ENCODE measurements around the gene DUSP15. TPM values are rescaled to one million over a fixed set of nuclear protein-coding genes. Genes with fewer than 3 reads are reported as not detected.
"Not testable (repeated sequence)": the region's sequence is repeated elsewhere in the genome, so short reads cannot be mapped to it uniquely, and the experiment has no call there.

DUSP15 gene
- total and polyA plus RNA-seq, 2 of the 4 experiments (the other 2 are of a cell fraction) = not detected

DNA sequence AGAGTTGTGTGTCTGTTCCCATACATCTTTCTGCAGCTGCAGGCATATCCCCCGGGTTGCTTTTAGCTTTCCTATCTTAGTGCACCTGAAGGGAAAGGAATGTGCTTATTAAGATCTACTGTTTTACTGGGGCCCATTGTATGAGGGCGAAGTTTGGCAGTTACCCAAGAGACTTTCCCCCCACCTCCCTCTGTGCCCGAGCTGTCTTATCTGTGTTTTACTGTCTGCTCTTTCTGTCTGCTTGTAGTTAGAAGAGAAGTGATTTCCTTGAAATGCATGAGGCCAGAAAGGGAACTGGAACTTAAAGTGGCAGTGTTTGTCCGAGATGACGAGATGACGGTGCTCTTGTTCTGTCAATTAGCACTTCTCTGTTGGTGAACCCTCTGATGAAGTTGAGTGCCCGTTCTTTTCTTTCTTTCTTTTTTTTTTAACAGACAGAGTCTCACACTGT lies 47.7 kb upstream of the DUSP15 start:
- H3K27ac ChIP-seq (ENCODE audit: insufficient read depth, low read length); H3K79me1 ChIP-seq (ENCODE audit: low read depth in 1 of 2, low read length in 2 of 2); H2AK5ac ChIP-seq (ENCODE audit: low read depth, low read length); in situ Hi-C loops (cut with MboI; ENCODE audit: low sequenced_read_pairs); H2BK5ac ChIP-seq (ENCODE audit: low read depth, low read length, poor library complexity, severe bottlenecking); H3K18ac ChIP-seq (ENCODE audit: low read depth, low read length); H3K4me3 ChIP-seq (ENCODE audit: insufficient read depth, low read depth, low read length); H4K8ac ChIP-seq (ENCODE audit: low read depth in 2 of 2, low read length in 2 of 2); H3K9ac ChIP-seq (ENCODE audit: low read depth, low read length); POLR2A ChIA-PET (ENCODE audit: unreplicated experiment); H3K9me1 ChIP-seq (ENCODE audit: insufficient read depth, low read length); H2AK9ac ChIP-seq (replicated peaks; ENCODE audit: low read depth, low read length, poor library complexity); H3K56ac ChIP-seq (ENCODE audit: extremely low read depth, insufficient read depth, low read length); H4K5ac ChIP-seq (ENCODE audit: low read depth, low read length); H3K9me3 ChIP-seq (ENCODE audit: control insufficient read depth, insufficient read depth, low read length); H2BK20ac ChIP-seq (ENCODE audit: low read depth, low read length); H2BK120ac ChIP-seq (ENCODE audit: low read depth, low read length); H3K14ac ChIP-seq (replicated peaks; ENCODE audit: low read depth, low read length); dilution Hi-C loops (cut with HindIII; ENCODE audit: low sequenced_read_pairs, unreplicated experiment); H3K4me2 ChIP-seq (ENCODE audit: low read depth, low read length); H4K91ac ChIP-seq (ENCODE audit: insufficient read depth, low read depth, low read length); H3K4me1 ChIP-seq (ENCODE audit: control insufficient read depth, insufficient read depth, low read length); ATAC-seq (ENCODE audit: low read depth); H3K4ac ChIP-seq (ENCODE audit: low read depth, low read length); DNase-seq; H2BK15ac ChIP-seq (ENCODE audit: low read depth, low read length); H3K36me3 ChIP-seq (ENCODE audit: control insufficient read depth, insufficient read depth, low read length); BruUV-seq (replicated peaks); H4K20me1 ChIP-seq (ENCODE audit: insufficient read depth, low read length); H3K23ac ChIP-seq (ENCODE audit: low read depth, low read length); H2AFZ ChIP-seq (replicated peaks; ENCODE audit: low read length, poor library complexity): not testable (repeated sequence)
- CTCF ChIA-PET = interaction anchor here (0.6 kb wide), 1 partner anchor 9 kb away, joined by 3 read pairs; no protein-coding TSS in a partner anchor
- intact Hi-C loops (cut with micrococcal nuclease) = loop anchor here (5.0 kb wide), 1 partner anchor 744 kb away; no protein-coding TSS in a partner anchor
- H3K27me3 ChIP-seq (ENCODE audit: control insufficient read depth, insufficient read depth, low read length) = peaks cover 45% of the 10 kb centered on the region
- WGBS, 2 experiments (ENCODE audit: extremely low coverage in 2 of 2, insufficient read length in 1 of 2) = no CpG with 5 or more reads among the region's 7 CpGs
